ENCODE data around the gene ACRBP.

- TF ChIP-seq CTCF (IDR thresholded peaks at IDR 0.05 in 4 of 5, conservative IDR thresholded peaks at IDR 0.05 in 1 of 5): no peak
- no peak for TF ChIP-seq POLR2A (IDR thresholded peaks at IDR 0.05)
Observed at GRCh38 chr12:6667559-6668210, 20.5 kb upstream of the ACRBP start.
